ENCODE data around the gene HTR3C.

DNA sequence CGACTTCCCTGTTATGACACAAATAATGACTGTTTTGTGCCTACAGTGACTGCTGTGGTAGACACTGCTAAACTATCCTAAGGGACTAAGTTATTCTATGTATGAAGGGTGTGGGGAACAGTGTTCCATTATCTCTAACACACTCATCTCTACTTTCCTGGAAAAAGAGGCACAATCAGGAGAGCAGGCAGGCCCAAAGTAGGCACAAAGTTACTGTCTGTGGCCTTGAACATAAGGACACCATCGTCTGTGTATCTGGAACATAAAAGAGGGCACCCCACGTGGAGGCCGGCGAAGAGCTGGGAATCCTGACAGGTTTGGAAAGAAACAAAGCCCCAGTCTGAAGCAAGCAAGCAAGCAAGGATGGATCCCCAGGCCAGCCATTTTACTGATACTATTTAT is 36.7 kb upstream of the HTR3C start:
- TF ChIP-seq, protein P1, sequence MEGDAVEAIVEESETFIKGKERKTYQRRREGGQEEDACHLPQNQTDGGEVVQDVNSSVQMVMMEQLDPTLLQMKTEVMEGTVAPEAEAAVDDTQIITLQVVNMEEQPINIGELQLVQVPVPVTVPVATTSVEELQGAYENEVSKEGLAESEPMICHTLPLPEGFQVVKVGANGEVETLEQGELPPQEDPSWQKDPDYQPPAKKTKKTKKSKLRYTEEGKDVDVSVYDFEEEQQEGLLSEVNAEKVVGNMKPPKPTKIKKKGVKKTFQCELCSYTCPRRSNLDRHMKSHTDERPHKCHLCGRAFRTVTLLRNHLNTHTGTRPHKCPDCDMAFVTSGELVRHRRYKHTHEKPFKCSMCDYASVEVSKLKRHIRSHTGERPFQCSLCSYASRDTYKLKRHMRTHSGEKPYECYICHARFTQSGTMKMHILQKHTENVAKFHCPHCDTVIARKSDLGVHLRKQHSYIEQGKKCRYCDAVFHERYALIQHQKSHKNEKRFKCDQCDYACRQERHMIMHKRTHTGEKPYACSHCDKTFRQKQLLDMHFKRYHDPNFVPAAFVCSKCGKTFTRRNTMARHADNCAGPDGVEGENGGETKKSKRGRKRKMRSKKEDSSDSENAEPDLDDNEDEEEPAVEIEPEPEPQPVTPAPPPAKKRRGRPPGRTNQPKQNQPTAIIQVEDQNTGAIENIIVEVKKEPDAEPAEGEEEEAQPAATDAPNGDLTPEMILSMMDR (tag by site-specific recombination; IDR thresholded peaks at IDR 0.05): no peak
- TF ChIP-seq ZNF560 (tag by site-specific recombination; IDR thresholded peaks at IDR 0.05; ENCODE audit: borderline replicate concordance): no peak

Data from HEK293 (cell line).